Breast epithelium (tissue), 3 donors: Measurements from ENCODE around the gene ALDH1A3.

Experiments
- POLR2AphosphoS5 ChIP-seq, 3 donors: sonication (generic); formaldehyde crosslinking; IDR thresholded peaks; one replicate each; pipeline ENCODE4 v1.6.1; 2017; ENCODE audit warnings: antibody characterized with exemption in 3 of 3
- TF ChIP-seq, protein P1 (sequence below), 3 donors: fragments of 450-650 bp; IDR thresholded peaks; one replicate each; pipeline ENCODE4 v1.5.1; 2016 to 2017; ENCODE audit warnings: antibody characterized with exemption in 3 of 3, mild to moderate bottlenecking in 3 of 3, moderate library complexity in 3 of 3

DNA sequence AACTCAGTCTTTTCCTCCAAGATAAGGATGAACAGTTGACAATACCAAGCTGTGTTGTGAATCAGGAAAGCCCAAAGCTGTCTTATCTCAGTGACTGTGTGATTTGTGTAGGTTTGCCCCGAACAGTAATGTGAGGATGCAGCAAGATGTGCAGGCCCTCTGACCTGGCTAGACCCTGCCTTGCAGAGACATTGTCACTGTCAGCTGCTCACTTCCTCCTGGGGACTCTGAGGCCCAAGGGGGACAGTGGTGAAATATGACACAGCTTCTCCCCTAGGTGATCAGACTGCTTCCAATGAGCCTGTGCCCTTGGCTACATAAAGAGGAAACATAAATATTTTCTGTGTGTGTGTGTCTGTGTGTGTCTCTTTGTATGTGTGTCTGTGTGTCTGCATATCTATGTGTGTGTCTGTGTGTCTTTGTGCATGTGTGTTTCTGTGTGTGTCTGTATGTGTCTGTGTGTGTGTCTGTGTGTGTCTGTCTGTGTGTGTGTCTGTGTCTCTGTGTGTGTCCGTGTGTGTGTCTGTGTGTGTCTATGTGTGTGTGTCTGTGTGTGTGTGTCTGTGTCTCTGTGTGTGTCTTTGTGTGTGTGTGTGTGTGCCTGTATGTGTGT lies 61.2 kb downstream of the ALDH1A3 start:
- TF ChIP-seq, protein P1, sequence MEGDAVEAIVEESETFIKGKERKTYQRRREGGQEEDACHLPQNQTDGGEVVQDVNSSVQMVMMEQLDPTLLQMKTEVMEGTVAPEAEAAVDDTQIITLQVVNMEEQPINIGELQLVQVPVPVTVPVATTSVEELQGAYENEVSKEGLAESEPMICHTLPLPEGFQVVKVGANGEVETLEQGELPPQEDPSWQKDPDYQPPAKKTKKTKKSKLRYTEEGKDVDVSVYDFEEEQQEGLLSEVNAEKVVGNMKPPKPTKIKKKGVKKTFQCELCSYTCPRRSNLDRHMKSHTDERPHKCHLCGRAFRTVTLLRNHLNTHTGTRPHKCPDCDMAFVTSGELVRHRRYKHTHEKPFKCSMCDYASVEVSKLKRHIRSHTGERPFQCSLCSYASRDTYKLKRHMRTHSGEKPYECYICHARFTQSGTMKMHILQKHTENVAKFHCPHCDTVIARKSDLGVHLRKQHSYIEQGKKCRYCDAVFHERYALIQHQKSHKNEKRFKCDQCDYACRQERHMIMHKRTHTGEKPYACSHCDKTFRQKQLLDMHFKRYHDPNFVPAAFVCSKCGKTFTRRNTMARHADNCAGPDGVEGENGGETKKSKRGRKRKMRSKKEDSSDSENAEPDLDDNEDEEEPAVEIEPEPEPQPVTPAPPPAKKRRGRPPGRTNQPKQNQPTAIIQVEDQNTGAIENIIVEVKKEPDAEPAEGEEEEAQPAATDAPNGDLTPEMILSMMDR (IDR thresholded peaks at IDR 0.05) = no peak
- no peak for TF ChIP-seq POLR2AphosphoS5 (IDR thresholded peaks at IDR 0.05)
